ENCODE results near the gene DAAM2. TPM values are rescaled to one million over a fixed set of nuclear protein-coding genes. Genes with fewer than 3 reads are reported as not detected.

Gene DAAM2
- polyA plus RNA-seq, 1 donor (not counting 4 experiments of a cell fraction or from before 2014, with no cell fraction given): not detected

- Histone ChIP-seq H3K79me2 (ENCODE audit: control insufficient read depth, insufficient read depth, low read length) (no peaks in the 10 kb centered on the region), H3K9me1 (ENCODE audit: control insufficient read depth, extremely low read depth, insufficient read depth, low read length) (no peaks in the 10 kb centered on the region), H3K4me3 (ENCODE audit: control insufficient read depth in 2 of 3, extremely low read depth in 1 of 3, insufficient read depth in 2 of 3, low read depth in 1 of 3, low read length in 3 of 3) (no peak overlapping the region), H3K9ac (ENCODE audit: control insufficient read depth, extremely low read depth, insufficient read depth, low read length) (no peak overlapping the region), H3K36me3 (ENCODE audit: control insufficient read depth in 2 of 2, extremely low read depth in 1 of 2, insufficient read depth in 2 of 2, low read length in 2 of 2) (no peaks in the 10 kb centered on the region), H3K27ac (ENCODE audit: control insufficient read depth, insufficient read depth, low read length) (no peak overlapping the region), H3K4me1 (ENCODE audit: control insufficient read depth, extremely low read depth, insufficient read depth, low read length) (no peaks in the 10 kb centered on the region), H4K20me1 (ENCODE audit: control insufficient read depth, extremely low read depth, insufficient read depth, low read length) (no peaks in the 10 kb centered on the region), H3K9me3 (ENCODE audit: control insufficient read depth, low read depth, low read length) (no peaks in the 10 kb centered on the region), H3K27me3 (ENCODE audit: control insufficient read depth, extremely low read depth, insufficient read depth, low read length) (no peaks in the 10 kb centered on the region), H2AFZ (ENCODE audit: control insufficient read depth, low read length) (no peak overlapping the region), H3K4me2 (ENCODE audit: control insufficient read depth, extremely low read depth, insufficient read depth, low read depth, low read length) (no peak overlapping the region)
- FAIRE-seq (no peak), DNase-seq (ENCODE audit: low read depth, low spot score) (no peak)
- TF ChIP-seq CTCF (optimal IDR thresholded peaks at IDR 0.05 in 1 of 3, IDR thresholded peaks at IDR 0.05 in 1 of 3, conservative IDR thresholded peaks at IDR 0.05 in 1 of 3; ENCODE audit: extremely low read depth in 1 of 3, insufficient read depth in 2 of 3, low read length in 3 of 3) (no peak), EZH2 (IDR thresholded peaks at IDR 0.05; ENCODE audit: low read length) (no peak)
- dilution Hi-C loops (cut with MboI; ENCODE audit: extremely low pct_ligation_motif_present, low sequenced_read_pairs): no loop called here
These were observed 56.0 kb downstream of the DAAM2 start for GRCh38 chr6:39848171-39848570.

GRCh38 chr6:39849228-39849627 lies 57.1 kb downstream of the DAAM2 start:
- H3K4me1 ChIP-seq (ENCODE audit: control insufficient read depth, extremely low read depth, insufficient read depth, low read length): no peaks in the 10 kb centered on the region
- H3K36me3 ChIP-seq (ENCODE audit: control insufficient read depth in 2 of 2, extremely low read depth in 1 of 2, insufficient read depth in 2 of 2, low read length in 2 of 2): no peaks in the 10 kb centered on the region
- no peak for FAIRE-seq
- no peak overlapping the region for H3K4me2 ChIP-seq (ENCODE audit: control insufficient read depth, extremely low read depth, insufficient read depth, low read depth, low read length)
- H3K4me3 ChIP-seq (ENCODE audit: control insufficient read depth in 2 of 3, extremely low read depth in 1 of 3, insufficient read depth in 2 of 3, low read depth in 1 of 3, low read length in 3 of 3): no peak overlapping the region
- no peaks in the 10 kb centered on the region for H3K9me1 ChIP-seq (ENCODE audit: control insufficient read depth, extremely low read depth, insufficient read depth, low read length)
- no peaks in the 10 kb centered on the region for H3K27me3 ChIP-seq (ENCODE audit: control insufficient read depth, extremely low read depth, insufficient read depth, low read length)
- TF ChIP-seq CTCF (optimal IDR thresholded peaks at IDR 0.05 in 1 of 3, IDR thresholded peaks at IDR 0.05 in 1 of 3, conservative IDR thresholded peaks at IDR 0.05 in 1 of 3; ENCODE audit: extremely low read depth in 1 of 3, insufficient read depth in 2 of 3, low read length in 3 of 3): no peak
- TF ChIP-seq EZH2 (IDR thresholded peaks at IDR 0.05; ENCODE audit: low read length): no peak
- H4K20me1 ChIP-seq (ENCODE audit: control insufficient read depth, extremely low read depth, insufficient read depth, low read length): no peaks in the 10 kb centered on the region
- H3K79me2 ChIP-seq (ENCODE audit: control insufficient read depth, insufficient read depth, low read length): no peaks in the 10 kb centered on the region
- dilution Hi-C loops (cut with MboI; ENCODE audit: extremely low pct_ligation_motif_present, low sequenced_read_pairs): no loop called here
- no peak overlapping the region for H2AFZ ChIP-seq (ENCODE audit: control insufficient read depth, low read length)
- H3K9me3 ChIP-seq (ENCODE audit: control insufficient read depth, low read depth, low read length): no peaks in the 10 kb centered on the region
- H3K9ac ChIP-seq (ENCODE audit: control insufficient read depth, extremely low read depth, insufficient read depth, low read length): no peak overlapping the region
- DNase-seq (ENCODE audit: low read depth, low spot score): no peak
- H3K27ac ChIP-seq (ENCODE audit: control insufficient read depth, insufficient read depth, low read length): no peak overlapping the region
